MM.1S (cell line): ENCODE data around the gene ARAP3.

ENCODE experiments used
- CTCF ChIP-seq: fragments of 300-600 bp; sonication (generic); IDR thresholded peaks from 2 replicates; pipeline ENCODE4 v1.5.1; 2016; ENCODE audit warnings: antibody characterized with exemption, low read length, mixed read lengths
- EZH2 ChIP-seq: fragments of 300-600 bp; sonication (generic); optimal IDR thresholded peaks from 2 replicates; pipeline ENCODE3; 2017; ENCODE audit warnings: low read depth, mild to moderate bottlenecking, antibody characterized with exemption, low read length, mixed read lengths
- EZH2phosphoT487 ChIP-seq: fragments of 300-600 bp; sonication (generic); IDR thresholded peaks from 2 replicates; pipeline ENCODE4 v1.6.1; 2018; ENCODE audit warnings: antibody characterized with exemption, low read length

DNA sequence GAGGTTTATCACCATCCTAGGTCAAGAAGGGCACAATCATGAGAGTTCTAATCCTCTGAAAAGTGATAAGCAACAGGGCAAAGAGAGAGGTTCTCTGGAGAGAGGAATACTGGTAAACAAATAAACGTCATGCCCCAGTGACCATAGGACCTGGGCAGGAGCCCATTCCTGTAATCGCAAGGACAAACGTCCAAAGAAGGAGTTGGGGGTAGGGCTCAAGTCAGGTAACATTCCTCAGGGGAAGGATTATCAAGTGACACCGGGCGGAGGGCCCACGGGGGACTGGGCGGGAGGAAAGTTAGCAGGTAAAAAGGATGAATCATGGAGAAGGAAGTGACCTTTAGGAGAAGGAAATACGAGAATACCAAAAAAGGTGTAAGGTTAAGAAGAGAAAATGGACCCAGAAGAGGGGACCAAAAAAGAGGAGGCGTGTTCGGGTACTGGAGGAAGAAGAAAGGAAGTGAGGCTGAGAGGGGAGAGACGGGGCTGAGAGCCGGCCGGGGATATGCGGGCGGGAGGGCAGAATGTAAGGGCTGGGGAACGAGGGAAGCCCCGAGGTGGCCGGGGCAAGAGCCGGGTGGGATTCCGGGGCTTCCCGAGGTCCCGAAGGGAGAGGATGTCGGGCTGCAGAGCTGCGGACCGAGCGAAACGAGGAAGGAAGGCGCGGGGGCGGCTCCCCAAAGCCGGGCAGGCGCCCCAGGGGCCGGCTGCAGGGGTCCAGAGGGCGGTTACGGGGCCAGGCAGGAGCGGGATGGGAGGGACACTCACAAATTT lies 63.8 kb downstream of the ARAP3 start:
- no peak for TF ChIP-seq EZH2phosphoT487
- no peak for TF ChIP-seq CTCF
- TF ChIP-seq EZH2 = no peak
